ENCODE data around the gene MED12L. TPM values are rescaled to one million over a fixed set of nuclear protein-coding genes. Genes with fewer than 3 reads are reported as not detected.

The MED12L gene
- total RNA-seq, 4 donors from 2014 or later, result 0.19 to 0.83 (median 0.41) TPM

DNA sequence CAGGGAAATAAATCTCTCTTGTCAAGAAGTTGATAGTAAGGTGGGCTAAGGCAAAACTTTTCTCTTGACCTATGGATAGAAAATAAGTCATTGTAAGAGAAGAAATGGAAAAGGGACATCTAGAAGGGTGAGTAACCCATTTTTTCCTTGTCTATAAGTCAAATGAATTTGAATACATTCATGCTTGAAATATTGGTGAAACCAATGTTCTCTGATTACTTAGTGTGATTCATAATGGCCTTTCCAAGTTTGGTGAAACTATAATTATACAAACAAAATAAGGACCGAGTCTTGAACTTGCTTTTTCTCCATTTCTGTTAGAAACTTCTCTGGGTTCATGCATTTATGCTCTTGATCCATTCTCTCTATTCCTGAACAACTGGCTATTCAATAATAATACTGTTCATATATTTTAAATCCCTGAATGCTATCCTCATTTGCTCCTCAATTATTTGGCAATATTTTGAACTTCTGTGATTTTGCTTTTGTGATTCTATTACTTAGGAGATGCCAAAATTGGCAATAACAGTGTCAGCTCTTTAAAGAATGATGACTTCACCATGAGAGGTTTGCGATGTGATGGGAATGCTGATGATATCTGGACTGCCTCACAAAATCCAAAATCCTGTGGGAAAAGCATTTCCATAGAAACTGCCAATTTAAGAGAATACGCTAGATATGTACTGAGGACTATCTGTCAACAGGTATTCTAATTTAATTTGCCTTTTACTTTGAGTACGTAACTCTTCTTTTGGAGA, 286.8 kb downstream of the MED12L start:
- no peak for DNase-seq (ENCODE audit: extremely low spot score)
- no peaks in the 10 kb centered on the region for H3K9me3 ChIP-seq
- TF ChIP-seq POLR2A (IDR thresholded peaks at IDR 0.05; ENCODE audit: low read depth), result no peak
- no peak for TF ChIP-seq CTCF (IDR thresholded peaks at IDR 0.05)
- WGBS, result 95% methylated on average over 4 of the region's 4 CpGs
- no peaks in the 10 kb centered on the region for H3K27me3 ChIP-seq
- H3K4me1 ChIP-seq, result no peaks in the 10 kb centered on the region
- intact Hi-C loops (cut with DNase I), result no loop called here
- H3K4me3 ChIP-seq, result no peak overlapping the region
- H3K36me3 ChIP-seq, result no peaks in the 10 kb centered on the region
- H3K27ac ChIP-seq (replicated peaks in 1 of 4), result no peak overlapping the region

- no peak for DNase-seq (ENCODE audit: extremely low spot score)
- 85% methylated on average over 8 of the region's 8 CpGs for WGBS
- intact Hi-C loops (cut with DNase I), result no loop called here
- Histone ChIP-seq H3K4me1 (no peaks in the 10 kb centered on the region), H3K36me3 (no peaks in the 10 kb centered on the region), H3K27me3 (no peaks in the 10 kb centered on the region), H3K4me3 (no peak overlapping the region), H3K27ac (replicated peaks in 1 of 4) (no peak overlapping the region), H3K9me3 (no peaks in the 10 kb centered on the region)
- TF ChIP-seq EP300 (IDR thresholded peaks at IDR 0.05) (no peak), CTCF (IDR thresholded peaks at IDR 0.05) (no peak), POLR2AphosphoS5 (IDR thresholded peaks at IDR 0.05) (no peak), POLR2A (IDR thresholded peaks at IDR 0.05; ENCODE audit: low read depth) (no peak)
Observed at GRCh38 chr3:151377768-151378385, 292.4 kb downstream of the MED12L start.

DNA sequence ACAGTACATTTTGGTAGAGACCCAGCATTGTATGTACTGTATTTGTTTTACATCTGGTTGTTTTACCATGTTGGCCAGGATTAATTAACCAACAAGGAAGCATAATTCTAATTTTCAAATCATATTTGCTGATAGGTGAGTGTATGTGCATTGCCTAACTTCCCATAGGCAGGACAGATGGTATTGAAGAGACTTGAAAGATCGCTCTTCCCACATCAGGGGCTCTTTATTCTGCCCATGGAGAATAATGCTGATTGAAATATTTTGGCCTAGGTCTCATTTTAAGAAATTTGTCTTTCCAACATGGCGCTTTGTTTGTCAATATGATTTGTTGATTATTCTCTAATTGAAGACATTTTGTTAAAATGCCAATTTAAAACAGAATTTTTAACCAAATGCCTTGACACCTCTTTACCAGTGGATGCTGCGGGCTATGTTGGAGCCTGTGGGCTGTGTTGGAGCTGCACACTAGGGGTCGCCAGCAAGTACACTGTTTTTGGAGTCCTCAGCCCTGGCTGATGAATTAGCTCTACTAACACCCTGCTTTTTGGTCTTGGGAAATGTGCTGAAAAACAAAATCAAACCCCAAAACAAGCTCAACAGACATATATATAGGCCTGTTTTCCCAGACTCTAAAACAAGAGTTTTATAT, 293.7 kb downstream of the MED12L start:
- intact Hi-C loops (cut with DNase I), result no loop called here
- no peak for DNase-seq (ENCODE audit: extremely low spot score)
- Histone ChIP-seq H3K27ac (replicated peaks in 1 of 4) (no peak overlapping the region), H3K4me3 (no peak overlapping the region), H3K36me3 (no peaks in the 10 kb centered on the region), H3K9me3 (no peaks in the 10 kb centered on the region), H3K4me1 (no peaks in the 10 kb centered on the region), H3K27me3 (no peaks in the 10 kb centered on the region)
- WGBS, result 73% methylated on average over 4 of the region's 4 CpGs
- TF ChIP-seq EP300 (IDR thresholded peaks at IDR 0.05) (no peak), POLR2A (IDR thresholded peaks at IDR 0.05; ENCODE audit: low read depth) (no peak), CTCF (IDR thresholded peaks at IDR 0.05) (peak; percentile 13 to 41 (median 15)), POLR2AphosphoS5 (IDR thresholded peaks at IDR 0.05) (no peak)

DNA sequence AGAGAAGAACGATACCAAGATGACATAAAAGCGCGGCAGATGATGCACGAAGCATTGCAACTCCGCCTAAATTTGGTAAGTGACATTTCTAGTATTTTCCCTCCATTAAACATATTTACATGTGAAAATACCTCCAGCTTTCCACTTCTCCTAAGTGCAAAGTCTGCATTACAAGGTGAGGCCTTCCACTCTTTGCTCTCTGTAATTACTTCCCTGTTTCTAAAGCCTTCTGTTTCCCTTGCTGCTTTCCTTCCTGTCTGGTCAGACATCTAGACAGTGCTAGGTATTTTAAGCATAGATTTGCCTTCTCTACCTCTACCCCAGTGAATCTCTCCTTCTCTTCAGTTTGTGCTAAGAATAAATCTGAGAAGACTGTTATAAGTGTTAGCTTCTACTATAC, 297.2 kb downstream of the MED12L start:
- H3K4me3 ChIP-seq, result no peak overlapping the region
- TF ChIP-seq CTCF (IDR thresholded peaks at IDR 0.05) (no peak), EP300 (IDR thresholded peaks at IDR 0.05) (no peak), POLR2A (IDR thresholded peaks at IDR 0.05; ENCODE audit: low read depth) (no peak)
- WGBS, result 92% methylated on average over 5 of the region's 5 CpGs
- no peaks in the 10 kb centered on the region for H3K9me3 ChIP-seq
- no peak overlapping the region for H3K27ac ChIP-seq (replicated peaks in 1 of 4)
- H3K4me1 ChIP-seq, result no peaks in the 10 kb centered on the region
- no peak for DNase-seq (ENCODE audit: extremely low spot score)
- no peaks in the 10 kb centered on the region for H3K36me3 ChIP-seq
- intact Hi-C loops (cut with DNase I), result no loop called here
- H3K27me3 ChIP-seq, result no peaks in the 10 kb centered on the region
